ENCODE results near the gene A3GALT2. TPM values are rescaled to one million over a fixed set of nuclear protein-coding genes. Genes with fewer than 3 reads are reported as not detected.
A peak's percentile ranks its signal among the peaks of the same experiment; 100 is the strongest.

A3GALT2 gene
- total and polyA plus RNA-seq, 5 donors: not detected

- H3K4me1 ChIP-seq (ENCODE audit: control insufficient read depth, insufficient read depth, low read length): peaks cover 50% of the 10 kb centered on the region
- peak; percentile 80 to 91 (median 83) for DNase-seq
- WGBS: 13% methylated on average over 7 of the region's 7 CpGs
- H3K4me3 ChIP-seq (ENCODE audit: low read length): no peak overlapping the region
- H3K9me3 ChIP-seq (ENCODE audit: control insufficient read depth, low read length): no peaks in the 10 kb centered on the region
- H3K27me3 ChIP-seq (ENCODE audit: control insufficient read depth, insufficient read depth): no peaks in the 10 kb centered on the region
- intact Hi-C loops (cut with DNase I): no loop called here
- H3K27ac ChIP-seq (ENCODE audit: low read length): peak overlapping the region; percentile 91
- ATAC-seq: peak; percentile 62 to 72
Observed at GRCh38 chr1:33342041-33342723, 21.3 kb upstream of the A3GALT2 start.

DNA sequence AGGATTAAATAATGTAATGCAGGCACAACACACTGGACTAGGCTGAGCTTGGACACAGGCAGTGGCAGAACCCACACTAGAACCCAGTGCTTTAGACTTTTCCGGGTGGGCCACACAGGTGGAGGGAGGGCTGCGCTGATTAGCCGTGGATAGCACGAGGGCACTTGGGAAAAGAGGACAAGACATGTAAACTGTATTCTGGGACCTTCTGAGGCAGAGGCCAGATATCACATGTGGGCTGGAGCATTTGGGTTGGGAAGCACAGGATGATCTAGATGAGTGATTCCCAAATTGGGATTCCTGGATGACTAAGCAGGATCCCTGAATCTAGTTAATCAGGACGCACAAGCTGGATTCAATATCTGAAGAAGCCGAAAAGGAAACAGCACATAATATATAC is 20.3 kb upstream of the A3GALT2 start:
- H3K4me1 ChIP-seq (ENCODE audit: control insufficient read depth, insufficient read depth, low read length): peaks cover 48% of the 10 kb centered on the region
- intact Hi-C loops (cut with DNase I): no loop called here
- WGBS: 56% methylated on average over 6 of the region's 6 CpGs

GRCh38 chr1:33339413-33339812 is 18.5 kb upstream of the A3GALT2 start:
- Histone ChIP-seq H3K9me3 (ENCODE audit: control insufficient read depth, low read length) (no peaks in the 10 kb centered on the region), H3K4me1 (ENCODE audit: control insufficient read depth, insufficient read depth, low read length) (peaks cover 55% of the 10 kb centered on the region), H3K27me3 (ENCODE audit: control insufficient read depth, insufficient read depth) (no peaks in the 10 kb centered on the region), H3K4me3 (ENCODE audit: low read length) (no peak overlapping the region), H3K27ac (ENCODE audit: low read length) (peak overlapping the region; percentile 98)
- intact Hi-C loops (cut with DNase I): no loop called here
- WGBS: 12% methylated on average over 2 of the region's 2 CpGs
- DNase-seq (peak in 2 of 3 donors; percentile 60 to 83), ATAC-seq (peak; percentile 25 to 41)

More for the DNA sequence above, 20.3 kb upstream of the A3GALT2 start:
- ATAC-seq (no peak), DNase-seq (peak in 1 of 3 donors; percentile 34)
- Histone ChIP-seq H3K27ac (ENCODE audit: low read length) (peak overlapping the region; percentile 86), H3K27me3 (ENCODE audit: control insufficient read depth, insufficient read depth) (no peaks in the 10 kb centered on the region), H3K9me3 (ENCODE audit: control insufficient read depth, low read length) (no peaks in the 10 kb centered on the region), H3K4me3 (ENCODE audit: low read length) (no peak overlapping the region)

- 8% methylated on average over 14 of the region's 14 CpGs for WGBS
- peak; percentile 71 to 77 for ATAC-seq
Observed at GRCh38 chr1:33338440-33339211, 17.7 kb upstream of the A3GALT2 start.

GRCh38 chr1:33338048-33338439 is 17.1 kb upstream of the A3GALT2 start:
- peaks cover 60% of the 10 kb centered on the region for H3K4me1 ChIP-seq (ENCODE audit: control insufficient read depth, insufficient read depth, low read length)
- ATAC-seq (peak in 1 of 2 donors; percentile 6), DNase-seq (no peak)
- no peaks in the 10 kb centered on the region for H3K9me3 ChIP-seq (ENCODE audit: control insufficient read depth, low read length)
- peak overlapping the region; percentile 98 for H3K27ac ChIP-seq (ENCODE audit: low read length)
- intact Hi-C loops (cut with DNase I): no loop called here
- WGBS: 11% methylated on average over 1 of the region's 1 CpG
- H3K27me3 ChIP-seq (ENCODE audit: control insufficient read depth, insufficient read depth): no peaks in the 10 kb centered on the region
- H3K4me3 ChIP-seq (ENCODE audit: low read length): no peak overlapping the region

More at GRCh38 chr1:33338440-33339211, 17.7 kb upstream of the A3GALT2 start:
- H3K4me3 ChIP-seq (ENCODE audit: low read length): peak overlapping the region; percentile 0
- no peaks in the 10 kb centered on the region for H3K27me3 ChIP-seq (ENCODE audit: control insufficient read depth, insufficient read depth)
- intact Hi-C loops (cut with DNase I): no loop called here
- H3K4me1 ChIP-seq (ENCODE audit: control insufficient read depth, insufficient read depth, low read length): peaks cover 58% of the 10 kb centered on the region
- DNase-seq: peak in 2 of 3 donors; percentile 72 to 86
- no peaks in the 10 kb centered on the region for H3K9me3 ChIP-seq (ENCODE audit: control insufficient read depth, low read length)
- peak overlapping the region; percentile 98 for H3K27ac ChIP-seq (ENCODE audit: low read length)

DNA sequence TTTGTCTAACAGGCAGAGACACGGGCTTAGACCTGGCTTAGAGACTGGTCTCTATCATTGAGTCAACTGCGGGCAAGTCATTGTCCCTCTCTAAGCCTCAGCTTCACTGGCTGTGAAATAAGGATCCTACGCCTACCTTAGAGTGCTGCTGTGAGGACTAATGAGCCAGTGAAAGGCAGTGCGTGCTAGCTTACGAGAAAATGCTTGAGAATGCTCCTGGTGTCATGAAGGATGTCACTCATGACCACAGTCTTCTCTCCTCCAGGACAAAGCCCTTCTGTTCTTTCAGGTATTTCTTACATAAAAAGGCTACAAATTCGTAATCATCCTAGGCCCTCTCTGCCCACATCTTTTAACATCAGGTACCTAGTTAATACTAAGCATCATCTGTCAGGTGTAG is 16.5 kb upstream of the A3GALT2 start:
- Histone ChIP-seq H3K27me3 (ENCODE audit: control insufficient read depth, insufficient read depth) (no peaks in the 10 kb centered on the region), H3K4me1 (ENCODE audit: control insufficient read depth, insufficient read depth, low read length) (peaks cover 60% of the 10 kb centered on the region), H3K4me3 (ENCODE audit: low read length) (no peak overlapping the region), H3K27ac (ENCODE audit: low read length) (peak overlapping the region; percentile 89), H3K9me3 (ENCODE audit: control insufficient read depth, low read length) (no peaks in the 10 kb centered on the region)
- intact Hi-C loops (cut with DNase I): no loop called here
- peak in 1 of 3 donors; percentile 16 for DNase-seq
- ATAC-seq: no peak
- 88% methylated on average over 6 of the region's 6 CpGs for WGBS

DNA sequence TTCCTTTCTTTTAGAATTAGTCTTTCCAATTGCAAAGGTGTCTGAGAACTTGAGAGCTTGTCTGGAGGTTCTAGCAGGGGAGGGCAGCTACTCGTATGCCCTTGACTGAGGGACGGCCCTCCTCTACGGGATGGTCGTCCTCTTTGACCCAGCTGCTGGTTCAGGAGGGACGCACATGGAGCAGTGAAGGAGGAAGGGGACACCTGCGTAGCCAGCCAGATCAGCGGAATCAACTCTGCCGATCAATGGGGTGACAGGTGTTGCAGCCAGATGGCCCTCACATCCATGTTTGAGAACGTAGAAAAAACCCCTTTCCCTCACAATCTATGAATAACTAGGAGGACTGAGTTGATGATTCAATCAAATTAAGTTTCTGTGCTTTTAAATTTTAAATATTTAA is 15.7 kb upstream of the A3GALT2 start:
- intact Hi-C loops (cut with DNase I): no loop called here
- Histone ChIP-seq H3K4me1 (ENCODE audit: control insufficient read depth, insufficient read depth, low read length) (peaks cover 58% of the 10 kb centered on the region), H3K4me3 (ENCODE audit: low read length) (no peak overlapping the region), H3K27me3 (ENCODE audit: control insufficient read depth, insufficient read depth) (no peaks in the 10 kb centered on the region), H3K9me3 (ENCODE audit: control insufficient read depth, low read length) (no peaks in the 10 kb centered on the region), H3K27ac (ENCODE audit: low read length) (peak overlapping the region; percentile 47)
- no peak for DNase-seq
- WGBS: 62% methylated on average over 9 of the region's 9 CpGs
- no peak for ATAC-seq

GRCh38 chr1:33335020-33335419 is 14.1 kb upstream of the A3GALT2 start:
- Histone ChIP-seq H3K27ac (ENCODE audit: low read length) (peak overlapping the region; percentile 68), H3K9me3 (ENCODE audit: control insufficient read depth, low read length) (no peaks in the 10 kb centered on the region), H3K27me3 (ENCODE audit: control insufficient read depth, insufficient read depth) (no peaks in the 10 kb centered on the region), H3K4me3 (ENCODE audit: low read length) (no peak overlapping the region), H3K4me1 (ENCODE audit: control insufficient read depth, insufficient read depth, low read length) (peaks cover 47% of the 10 kb centered on the region)
- DNase-seq: no peak
- 32% methylated on average over 4 of the region's 4 CpGs for WGBS
- no peak for ATAC-seq
- intact Hi-C loops (cut with DNase I): no loop called here

GRCh38 chr1:33334081-33334552 is 13.2 kb upstream of the A3GALT2 start:
- H3K4me3 ChIP-seq (ENCODE audit: low read length): no peak overlapping the region
- no peaks in the 10 kb centered on the region for H3K27me3 ChIP-seq (ENCODE audit: control insufficient read depth, insufficient read depth)
- ATAC-seq (peak; percentile 68 to 87), DNase-seq (peak; percentile 80 to 90 (median 89))
- H3K4me1 ChIP-seq (ENCODE audit: control insufficient read depth, insufficient read depth, low read length): peaks cover 43% of the 10 kb centered on the region
- H3K27ac ChIP-seq (ENCODE audit: low read length): peak overlapping the region; percentile 76
- intact Hi-C loops (cut with DNase I): no loop called here
- no peaks in the 10 kb centered on the region for H3K9me3 ChIP-seq (ENCODE audit: control insufficient read depth, low read length)
- 24% methylated on average over 17 of the region's 17 CpGs for WGBS

- no peak overlapping the region for H3K4me3 ChIP-seq (ENCODE audit: low read length)
- ATAC-seq (peak in 1 of 2 donors; percentile 4), DNase-seq (no peak)
- intact Hi-C loops (cut with DNase I): no loop called here
- 66% methylated on average over 5 of the region's 5 CpGs for WGBS
- H3K27ac ChIP-seq (ENCODE audit: low read length): peak overlapping the region; percentile 10
- H3K4me1 ChIP-seq (ENCODE audit: control insufficient read depth, insufficient read depth, low read length): peaks cover 36% of the 10 kb centered on the region
- no peaks in the 10 kb centered on the region for H3K9me3 ChIP-seq (ENCODE audit: control insufficient read depth, low read length)
- H3K27me3 ChIP-seq (ENCODE audit: control insufficient read depth, insufficient read depth): no peaks in the 10 kb centered on the region
Observed at GRCh38 chr1:33332881-33333280, 12.0 kb upstream of the A3GALT2 start.

GRCh38 chr1:33332357-33332789 is 11.5 kb upstream of the A3GALT2 start:
- H3K27me3 ChIP-seq (ENCODE audit: control insufficient read depth, insufficient read depth): no peaks in the 10 kb centered on the region
- H3K4me1 ChIP-seq (ENCODE audit: control insufficient read depth, insufficient read depth, low read length): peaks cover 32% of the 10 kb centered on the region
- no peak for DNase-seq
- H3K4me3 ChIP-seq (ENCODE audit: low read length): no peak overlapping the region
- intact Hi-C loops (cut with DNase I): no loop called here
- H3K9me3 ChIP-seq (ENCODE audit: control insufficient read depth, low read length): no peaks in the 10 kb centered on the region
- 64% methylated on average over 10 of the region's 10 CpGs for WGBS
- H3K27ac ChIP-seq (ENCODE audit: low read length): peak overlapping the region; percentile 16
- no peak for ATAC-seq
